NOMO-1 treated with DMSO at 0.1 percent for 48 hours (cell line): Measurements from ENCODE around the gene COL2A1.

Experiments used
- DNase-seq: peaks from one replicate; lab custom pipeline; 2025; ENCODE audit not compliant: unreplicated experiment; lab: John Stamatoyannopoulos, UW

The COL2A1 gene

GRCh38 chr12:47990351-47991105 lies 13.7 kb downstream of the COL2A1 start:
- peak; percentile 82 for DNase-seq

- DNase-seq = no peak
Observed at GRCh38 chr12:47989666-47990065, 14.6 kb downstream of the COL2A1 start.

GRCh38 chr12:47989023-47989417 lies 15.3 kb downstream of the COL2A1 start:
- no peak for DNase-seq

- DNase-seq = no peak
Observed at GRCh38 chr12:47988073-47989022, 15.9 kb downstream of the COL2A1 start.

- no peak for DNase-seq
Observed at GRCh38 chr12:47987411-47988072, 16.7 kb downstream of the COL2A1 start.

- no peak for DNase-seq
Observed at GRCh38 chr12:47986832-47987231, 17.4 kb downstream of the COL2A1 start.

GRCh38 chr12:47986291-47986660 lies 18.0 kb downstream of the COL2A1 start:
- no peak for DNase-seq

GRCh38 chr12:47985596-47986290 lies 18.5 kb downstream of the COL2A1 start:
- DNase-seq = no peak

- no peak for DNase-seq
Observed at GRCh38 chr12:47984331-47984801, 19.9 kb downstream of the COL2A1 start.

GRCh38 chr12:47983541-47984115 lies 20.6 kb downstream of the COL2A1 start:
- no peak for DNase-seq

- DNase-seq = no peak
Observed at GRCh38 chr12:47982770-47983169, 21.5 kb downstream of the COL2A1 start.

GRCh38 chr12:47982311-47982710 lies 22.0 kb downstream of the COL2A1 start:
- DNase-seq = no peak

- DNase-seq = no peak
Observed at GRCh38 chr12:47981496-47982260, 22.6 kb downstream of the COL2A1 start.

GRCh38 chr12:47980779-47981495 lies 23.3 kb downstream of the COL2A1 start:
- no peak for DNase-seq

GRCh38 chr12:47980197-47980596 lies 24.1 kb downstream of the COL2A1 start:
- DNase-seq = no peak

GRCh38 chr12:47979686-47980085 lies 24.6 kb downstream of the COL2A1 start:
- no peak for DNase-seq

GRCh38 chr12:47979166-47979565 lies 25.1 kb downstream of the COL2A1 start:
- no peak for DNase-seq

GRCh38 chr12:47978598-47978873 lies 25.7 kb downstream of the COL2A1 start:
- no peak for DNase-seq
